ENCODE measurements around the gene EID1.
"Not testable (repeated sequence)": the region's sequence is repeated elsewhere in the genome, so short reads cannot be mapped to it uniquely, and the experiment has no call there.

The EID1 gene, protein sequence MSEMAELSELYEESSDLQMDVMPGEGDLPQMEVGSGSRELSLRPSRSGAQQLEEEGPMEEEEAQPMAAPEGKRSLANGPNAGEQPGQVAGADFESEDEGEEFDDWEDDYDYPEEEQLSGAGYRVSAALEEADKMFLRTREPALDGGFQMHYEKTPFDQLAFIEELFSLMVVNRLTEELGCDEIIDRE

DNA sequence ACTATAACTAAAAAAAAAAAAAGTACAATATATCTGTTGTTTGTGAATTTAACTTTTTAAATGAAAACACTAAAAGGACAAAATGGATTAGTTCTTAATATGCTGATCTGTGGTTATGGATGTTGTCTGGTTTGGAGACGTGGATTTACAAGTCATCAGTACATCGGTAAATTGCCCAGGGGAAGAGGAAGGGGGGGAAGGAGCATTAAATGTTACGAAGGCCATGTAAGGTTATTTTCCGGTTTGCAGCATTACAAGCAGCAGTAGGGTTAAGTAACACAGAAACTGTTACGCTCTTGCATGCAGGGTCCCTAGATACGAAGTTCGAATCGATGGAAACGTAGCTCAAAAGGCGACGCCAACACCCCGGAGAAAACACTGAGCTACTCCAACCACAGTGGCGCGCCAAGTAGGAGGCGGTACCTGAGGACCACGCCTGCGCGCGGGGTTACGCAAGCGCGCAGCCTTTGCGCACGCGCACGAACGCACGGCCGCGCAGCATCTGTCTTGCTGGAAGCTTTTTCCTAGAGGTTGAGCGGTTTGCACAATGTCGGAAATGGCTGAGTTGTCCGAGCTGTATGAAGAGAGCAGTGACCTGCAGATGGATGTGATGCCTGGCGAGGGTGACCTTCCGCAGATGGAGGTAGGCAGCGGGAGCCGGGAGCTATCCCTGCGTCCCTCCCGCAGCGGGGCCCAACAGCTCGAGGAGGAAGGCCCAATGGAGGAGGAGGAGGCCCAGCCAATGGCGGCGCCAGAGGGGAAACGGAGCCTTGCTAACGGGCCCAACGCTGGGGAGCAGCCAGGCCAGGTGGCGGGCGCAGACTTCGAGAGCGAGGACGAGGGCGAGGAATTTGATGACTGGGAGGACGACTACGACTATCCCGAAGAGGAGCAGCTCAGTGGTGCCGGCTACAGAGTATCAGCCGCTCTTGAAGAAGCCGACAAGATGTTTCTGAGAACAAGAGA, at the start of gene EID1:
Gene EID1, plus strand, starts transcription at position 505 of the 966 bp plus-strand sequence. Its CDS starts 43 bp downstream, at position 548.
- no peaks in the 10 kb centered on the region for H3K27me3 Mint-ChIP-seq
- H3K36me3 Mint-ChIP-seq: peaks cover 6% of the 10 kb centered on the region
- peak; percentile 83 to 87 for DNase-seq (ENCODE audit: low spot score in 2 of 2)
- no peaks in the 10 kb centered on the region for H3K9me3 Mint-ChIP-seq
- H3K4me1 Mint-ChIP-seq: peaks cover 18% of the 10 kb centered on the region
- H3K27ac Mint-ChIP-seq: peak within 1 kb of the TSS; percentile 98
- peak within 1 kb of the TSS; percentile 99 for H3K4me3 Mint-ChIP-seq
- peak; percentile 95 for ATAC-seq (ENCODE audit: low read depth)

DNA sequence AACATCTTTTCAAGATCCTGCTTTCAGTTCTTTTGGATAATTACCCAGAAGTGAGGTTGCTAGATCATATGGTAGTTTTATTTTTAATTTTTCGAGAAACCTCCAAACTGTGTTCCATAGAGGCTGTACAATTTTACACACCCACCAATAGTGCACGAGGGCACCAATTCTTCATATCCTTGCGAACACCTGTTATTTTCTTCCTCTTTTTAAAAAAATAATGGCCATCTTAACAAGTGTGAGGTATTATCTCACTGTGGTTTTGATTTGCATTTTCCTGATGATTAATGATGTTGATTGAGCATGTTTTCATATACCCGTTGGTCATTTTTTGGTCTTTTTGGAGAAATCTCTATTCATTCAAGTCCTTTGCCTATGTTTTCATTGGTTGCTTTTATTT, 49.5 kb upstream of the EID1 start:
- DNase-seq (ENCODE audit: low spot score in 2 of 2): no peak
- Mint-ChIP-seq H3K4me3 (no peak overlapping the region), H3K27me3 (peaks cover 4% of the 10 kb centered on the region)

DNA sequence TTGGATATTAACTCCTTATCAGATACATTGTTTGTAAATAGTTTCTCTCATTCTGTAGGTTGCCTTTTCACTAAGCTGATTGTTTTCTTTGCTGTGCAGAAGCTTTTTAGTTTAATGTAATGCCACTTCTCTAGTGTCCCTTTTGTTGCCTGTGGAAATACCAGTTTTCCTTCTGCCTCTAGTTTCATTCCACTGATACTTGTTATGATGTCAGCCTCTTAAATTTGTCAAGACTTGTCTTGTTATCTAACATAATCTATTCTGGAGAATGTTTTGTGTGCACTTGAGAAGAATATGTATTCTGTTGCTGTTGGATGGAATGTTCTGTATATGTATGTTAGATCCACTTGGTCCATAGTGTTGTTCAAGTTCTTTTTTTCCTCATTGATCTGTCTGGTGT, 49.0 kb upstream of the EID1 start:
- Mint-ChIP-seq H3K27ac (no peak overlapping the region), H3K4me1 (no peaks in the 10 kb centered on the region), H3K36me3 (no peaks in the 10 kb centered on the region), H3K4me3 (no peak overlapping the region), H3K9me3 (peaks cover 12% of the 10 kb centered on the region), H3K27me3 (peaks cover 3% of the 10 kb centered on the region)
- DNase-seq (ENCODE audit: low spot score in 2 of 2): no peak
- no peak for ATAC-seq (ENCODE audit: low read depth)

More for the DNA sequence above, 49.5 kb upstream of the EID1 start:
- ATAC-seq (ENCODE audit: low read depth): peak; percentile 47
- no peaks in the 10 kb centered on the region for H3K36me3 Mint-ChIP-seq
- no peak overlapping the region for H3K27ac Mint-ChIP-seq
- H3K4me1 Mint-ChIP-seq: no peaks in the 10 kb centered on the region
- H3K9me3 Mint-ChIP-seq: peaks cover 12% of the 10 kb centered on the region

GRCh38 chr15:48832648-48833047, 45.3 kb upstream of the EID1 start:
- ATAC-seq (ENCODE audit: low read depth) (no peak), DNase-seq (ENCODE audit: low spot score in 2 of 2) (no peak)
- Mint-ChIP-seq H3K4me3 (no peak overlapping the region), H3K4me1 (no peaks in the 10 kb centered on the region), H3K27me3 (peaks cover 8% of the 10 kb centered on the region), H3K9me3 (peaks cover 14% of the 10 kb centered on the region), H3K36me3 (no peaks in the 10 kb centered on the region), H3K27ac (no peak overlapping the region)

DNA sequence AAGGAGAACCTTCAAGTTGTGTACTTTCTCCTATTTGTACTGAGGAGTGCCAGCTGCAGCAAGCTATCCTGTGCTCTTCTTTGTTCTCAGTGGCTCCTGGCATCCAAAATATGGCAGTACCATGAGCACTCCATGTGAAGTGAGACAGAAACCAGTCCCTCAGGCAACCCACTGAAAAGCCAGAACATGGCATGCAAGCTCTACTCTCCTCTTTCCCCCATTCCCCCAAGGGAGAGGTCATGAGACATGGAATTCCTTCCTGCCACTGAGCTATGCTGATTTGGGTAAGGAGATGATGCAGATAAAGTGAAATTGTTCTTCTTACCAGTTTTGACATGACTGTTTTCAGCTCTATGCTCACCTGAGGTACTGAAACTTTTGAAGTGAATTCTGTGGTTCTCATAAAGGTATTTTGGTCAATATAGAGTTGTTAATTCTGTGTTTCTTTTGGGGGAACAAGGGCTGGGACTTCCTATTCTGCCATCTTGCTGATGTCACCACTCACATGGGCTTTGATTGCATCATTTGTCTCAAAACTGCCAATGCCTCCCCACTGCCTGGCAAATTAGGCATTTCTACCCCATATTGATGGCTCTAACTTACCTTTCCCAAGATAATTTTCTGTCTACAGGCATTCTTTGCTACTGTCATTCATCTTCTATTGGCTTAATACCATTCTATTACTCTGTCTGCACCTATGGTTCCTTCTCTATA, 44.3 kb upstream of the EID1 start:
- Mint-ChIP-seq H3K9me3 (peaks cover 14% of the 10 kb centered on the region), H3K27me3 (peaks cover 7% of the 10 kb centered on the region), H3K36me3 (no peaks in the 10 kb centered on the region), H3K27ac (no peak overlapping the region), H3K4me1 (no peaks in the 10 kb centered on the region), H3K4me3 (no peak overlapping the region)
- DNase-seq (ENCODE audit: low spot score in 2 of 2): no peak
- ATAC-seq (ENCODE audit: low read depth): no peak

- ATAC-seq (ENCODE audit: low read depth) (no peak), DNase-seq (ENCODE audit: low spot score in 2 of 2) (no peak)
- H3K27me3 Mint-ChIP-seq: peaks cover 7% of the 10 kb centered on the region
- peaks cover 14% of the 10 kb centered on the region for H3K9me3 Mint-ChIP-seq
- H3K4me1 Mint-ChIP-seq: no peaks in the 10 kb centered on the region
- H3K36me3 Mint-ChIP-seq: no peaks in the 10 kb centered on the region
- H3K4me3 Mint-ChIP-seq: no peak overlapping the region
- no peak overlapping the region for H3K27ac Mint-ChIP-seq
These were observed 43.2 kb upstream of the EID1 start for GRCh38 chr15:48834756-48835155.

DNA sequence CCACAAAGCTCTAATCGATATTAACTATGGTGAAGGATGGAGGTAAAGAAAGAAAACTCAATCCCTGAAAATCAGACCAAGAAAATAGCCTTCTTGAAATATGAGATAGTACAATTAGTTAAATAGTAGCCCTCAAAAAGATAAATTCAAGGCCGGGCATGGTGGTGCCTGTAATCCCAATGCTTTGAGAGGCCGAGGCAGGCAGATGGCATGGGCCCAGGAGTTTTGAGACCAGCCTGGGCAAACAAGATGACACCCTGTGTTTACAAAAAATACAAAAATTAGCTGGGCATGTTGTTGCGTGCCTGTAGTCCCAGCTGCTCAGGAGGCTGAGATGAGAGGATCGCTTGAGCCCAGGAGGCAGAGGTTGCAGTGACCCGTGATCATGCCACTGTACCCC, 35.4 kb upstream of the EID1 start:
- Mint-ChIP-seq H3K9me3 (peaks cover 3% of the 10 kb centered on the region), H3K36me3 (no peaks in the 10 kb centered on the region), H3K27ac (no peak overlapping the region), H3K4me1 (no peaks in the 10 kb centered on the region), H3K4me3 (no peak overlapping the region), H3K27me3 (peaks cover 2% of the 10 kb centered on the region)
- ATAC-seq (ENCODE audit: low read depth) (no peak), DNase-seq (ENCODE audit: low spot score in 2 of 2) (no peak)

GRCh38 chr15:48845123-48845522, 32.8 kb upstream of the EID1 start:
- Mint-ChIP-seq H3K4me3 (no peak overlapping the region), H3K9me3 (peaks cover 3% of the 10 kb centered on the region), H3K27me3 (peaks cover 8% of the 10 kb centered on the region), H3K36me3 (no peaks in the 10 kb centered on the region), H3K27ac (no peak overlapping the region), H3K4me1 (no peaks in the 10 kb centered on the region)
- no peak for ATAC-seq (ENCODE audit: low read depth)
- DNase-seq (ENCODE audit: low spot score in 2 of 2): no peak

DNA sequence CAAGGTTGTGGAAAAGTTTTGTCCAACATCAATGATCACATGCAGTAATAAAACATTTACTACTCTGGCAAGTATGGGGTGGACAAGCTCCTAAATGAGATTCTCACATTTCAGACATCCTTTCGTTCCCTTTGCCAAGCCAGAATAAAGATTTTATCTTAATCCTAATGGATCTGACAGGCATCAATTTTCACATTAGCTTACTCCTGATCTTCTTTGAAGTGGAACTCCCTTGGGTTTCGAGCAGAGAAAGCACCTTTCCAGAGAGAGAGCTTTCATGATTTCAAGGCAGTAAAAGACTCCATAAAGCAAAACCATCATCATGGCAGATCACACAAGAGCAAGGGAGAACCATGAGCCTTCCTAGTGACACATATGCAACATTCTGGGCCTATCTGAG, 27.3 kb upstream of the EID1 start:
- H3K36me3 Mint-ChIP-seq: no peaks in the 10 kb centered on the region
- H3K9me3 Mint-ChIP-seq: peaks cover 1% of the 10 kb centered on the region
- no peak for DNase-seq (ENCODE audit: low spot score in 2 of 2)
- H3K4me1 Mint-ChIP-seq: no peaks in the 10 kb centered on the region
- no peak for ATAC-seq (ENCODE audit: low read depth)
- no peak overlapping the region for H3K4me3 Mint-ChIP-seq
- H3K27me3 Mint-ChIP-seq: peaks cover 13% of the 10 kb centered on the region
- H3K27ac Mint-ChIP-seq: no peak overlapping the region

DNA sequence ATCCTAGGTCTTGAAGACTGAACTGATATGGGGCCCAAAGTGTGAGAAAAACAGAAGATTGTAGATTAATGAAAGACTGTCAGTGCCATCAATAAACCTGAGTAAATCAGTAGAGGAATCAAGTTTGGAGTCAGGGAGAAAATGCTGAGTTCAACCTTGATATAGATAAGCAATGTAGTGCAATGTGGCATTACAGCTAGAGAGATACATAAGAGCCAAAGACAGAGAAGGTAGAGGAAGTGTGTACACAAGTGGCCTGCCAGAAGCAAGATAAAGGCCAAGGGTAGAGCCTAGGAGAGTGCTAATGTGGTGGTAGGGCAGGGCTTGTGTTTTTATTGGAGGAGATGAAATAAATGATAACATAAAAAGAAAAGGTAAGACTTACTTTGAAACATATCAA, 26.0 kb upstream of the EID1 start:
- no peak for ATAC-seq (ENCODE audit: low read depth)
- H3K9me3 Mint-ChIP-seq: peaks cover 1% of the 10 kb centered on the region
- H3K4me3 Mint-ChIP-seq: no peak overlapping the region
- H3K4me1 Mint-ChIP-seq: no peaks in the 10 kb centered on the region
- DNase-seq (ENCODE audit: low spot score in 2 of 2): no peak
- H3K36me3 Mint-ChIP-seq: no peaks in the 10 kb centered on the region
- H3K27ac Mint-ChIP-seq: no peak overlapping the region
- H3K27me3 Mint-ChIP-seq: peaks cover 13% of the 10 kb centered on the region

DNA sequence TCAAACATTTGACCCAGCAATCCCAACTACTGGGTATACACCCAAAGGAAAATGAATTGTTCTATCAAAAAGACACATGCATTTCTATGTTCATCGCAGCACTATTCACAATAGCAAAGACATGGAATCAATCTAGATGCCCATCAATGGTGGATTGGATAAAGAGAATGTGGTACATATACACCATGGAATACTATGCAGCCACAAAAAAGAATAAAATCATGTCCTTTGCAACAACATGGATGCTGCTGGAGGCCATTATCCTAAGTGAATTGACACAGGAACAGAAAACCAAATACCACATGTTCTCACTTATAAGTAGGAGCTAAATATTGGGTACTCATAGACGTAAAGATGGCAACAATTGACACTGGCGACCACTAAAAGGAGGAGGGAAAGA, 23.5 kb upstream of the EID1 start:
- H3K4me3 Mint-ChIP-seq; H3K27me3 Mint-ChIP-seq; H3K36me3 Mint-ChIP-seq; ATAC-seq (ENCODE audit: low read depth); H3K27ac Mint-ChIP-seq; H3K9me3 Mint-ChIP-seq; H3K4me1 Mint-ChIP-seq; DNase-seq (ENCODE audit: low spot score in 2 of 2): not testable (repeated sequence)

DNA sequence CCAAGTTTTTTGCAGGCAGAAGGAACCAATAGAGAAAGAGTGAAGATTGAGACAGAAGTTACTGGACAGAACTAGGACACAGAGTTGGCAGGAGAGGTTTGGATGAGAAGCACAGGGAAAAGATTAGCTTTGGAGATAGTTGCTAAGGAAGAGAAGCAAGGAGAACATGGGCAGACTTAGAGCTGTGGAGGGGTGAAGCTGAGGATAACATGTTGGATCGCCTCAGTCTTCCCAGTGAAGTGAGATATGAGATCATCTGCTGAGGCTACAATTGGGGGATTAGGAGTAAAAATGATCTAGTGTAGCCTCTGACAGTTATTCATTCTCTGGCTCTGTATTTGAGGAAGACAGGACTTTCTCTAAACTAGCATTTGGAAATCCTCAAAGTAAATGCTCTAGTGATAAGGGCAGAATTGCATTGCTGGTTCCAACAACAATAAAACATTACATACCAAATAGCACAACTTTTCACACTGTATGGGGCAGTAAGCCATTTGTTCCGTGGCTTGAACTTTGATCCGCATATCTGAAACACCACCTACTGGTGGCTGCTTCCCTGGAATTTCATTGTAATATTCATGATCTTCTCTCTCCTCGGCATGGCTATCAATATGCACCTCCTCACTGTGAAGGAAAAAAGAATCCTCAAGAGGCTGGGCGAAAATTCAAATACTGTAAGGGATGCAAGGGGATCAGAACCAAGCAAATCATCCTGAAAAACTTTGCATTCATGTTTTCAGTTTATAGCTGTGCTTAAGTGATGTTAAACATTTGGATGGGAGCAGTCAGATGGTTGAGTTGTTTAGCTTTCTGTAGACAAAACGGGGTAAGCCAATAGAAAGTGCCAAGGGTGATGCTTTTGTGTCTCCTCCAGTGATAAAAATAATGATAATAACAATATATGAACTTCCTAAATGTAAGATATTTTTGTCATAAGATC, 22.2 kb upstream of the EID1 start:
- DNase-seq (ENCODE audit: low spot score in 2 of 2): no peak
- Mint-ChIP-seq H3K27ac (no peak overlapping the region), H3K4me3 (no peak overlapping the region), H3K4me1 (no peaks in the 10 kb centered on the region), H3K36me3 (no peaks in the 10 kb centered on the region), H3K27me3 (peaks cover 5% of the 10 kb centered on the region), H3K9me3 (peaks cover 1% of the 10 kb centered on the region)
- no peak for ATAC-seq (ENCODE audit: low read depth)

GRCh38 chr15:48856942-48857341, 21.0 kb upstream of the EID1 start:
- ATAC-seq (ENCODE audit: low read depth) (no peak), DNase-seq (ENCODE audit: low spot score in 2 of 2) (no peak)
- H3K9me3 Mint-ChIP-seq: peaks cover 1% of the 10 kb centered on the region
- H3K4me3 Mint-ChIP-seq: no peak overlapping the region
- H3K27me3 Mint-ChIP-seq: peaks cover 1% of the 10 kb centered on the region
- H3K4me1 Mint-ChIP-seq: no peaks in the 10 kb centered on the region
- H3K27ac Mint-ChIP-seq: no peak overlapping the region
- H3K36me3 Mint-ChIP-seq: no peaks in the 10 kb centered on the region
